Mammary epithelial cell (primary cell): ENCODE results near the gene ZNF580.

ENCODE experiments used
- EZH2 ChIP-seq: IDR thresholded peaks from 2 replicates; pipeline ENCODE4 v1.6.1; 2012; ENCODE audit warnings: low read length, inconsistent platforms, borderline replicate concordance
- TF ChIP-seq, protein P1 (sequence below), 2 donors: IDR thresholded peaks in 1 of 2; conservative IDR thresholded peaks in 1 of 2; 2 replicates each; pipeline ENCODE4 v1.5.1; 2011 to 2012; ENCODE audit warnings: inconsistent platforms in 2 of 2, low read length in 2 of 2, mild to moderate bottlenecking in 2 of 2, control low read depth in 1 of 2, low read depth in 1 of 2; ENCODE audit not compliant: insufficient read depth in 1 of 2; ENCODE audit errors: extremely low read depth in 1 of 2

DNA sequence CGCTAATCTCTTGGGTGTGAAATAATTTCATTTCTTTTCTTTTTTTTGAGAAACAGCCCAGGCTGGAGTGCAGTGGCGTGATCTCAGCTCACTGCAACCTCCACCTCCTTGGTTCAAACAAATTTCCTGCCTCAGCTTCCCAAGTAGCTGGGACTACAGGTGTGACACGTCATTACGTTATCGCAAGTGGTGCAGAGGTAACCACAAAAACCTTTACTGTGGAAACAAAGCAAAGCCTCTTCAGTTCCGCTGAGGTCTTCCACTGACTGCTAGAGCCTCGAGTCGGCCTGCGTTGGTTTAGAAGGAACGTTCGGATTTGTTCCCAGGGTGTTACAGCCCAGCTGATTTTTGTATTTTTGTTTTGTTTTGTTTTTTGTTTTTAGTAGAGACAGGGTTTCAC lies 14.5 kb upstream of the ZNF580 start:
- TF ChIP-seq, protein P1, sequence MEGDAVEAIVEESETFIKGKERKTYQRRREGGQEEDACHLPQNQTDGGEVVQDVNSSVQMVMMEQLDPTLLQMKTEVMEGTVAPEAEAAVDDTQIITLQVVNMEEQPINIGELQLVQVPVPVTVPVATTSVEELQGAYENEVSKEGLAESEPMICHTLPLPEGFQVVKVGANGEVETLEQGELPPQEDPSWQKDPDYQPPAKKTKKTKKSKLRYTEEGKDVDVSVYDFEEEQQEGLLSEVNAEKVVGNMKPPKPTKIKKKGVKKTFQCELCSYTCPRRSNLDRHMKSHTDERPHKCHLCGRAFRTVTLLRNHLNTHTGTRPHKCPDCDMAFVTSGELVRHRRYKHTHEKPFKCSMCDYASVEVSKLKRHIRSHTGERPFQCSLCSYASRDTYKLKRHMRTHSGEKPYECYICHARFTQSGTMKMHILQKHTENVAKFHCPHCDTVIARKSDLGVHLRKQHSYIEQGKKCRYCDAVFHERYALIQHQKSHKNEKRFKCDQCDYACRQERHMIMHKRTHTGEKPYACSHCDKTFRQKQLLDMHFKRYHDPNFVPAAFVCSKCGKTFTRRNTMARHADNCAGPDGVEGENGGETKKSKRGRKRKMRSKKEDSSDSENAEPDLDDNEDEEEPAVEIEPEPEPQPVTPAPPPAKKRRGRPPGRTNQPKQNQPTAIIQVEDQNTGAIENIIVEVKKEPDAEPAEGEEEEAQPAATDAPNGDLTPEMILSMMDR (conservative IDR thresholded peaks at IDR 0.05 in 1 of 2, IDR thresholded peaks at IDR 0.05 in 1 of 2; ENCODE audit: extremely low read depth in 1 of 2, insufficient read depth in 1 of 2, low read depth in 1 of 2, low read length in 2 of 2) = no peak
- no peak for TF ChIP-seq EZH2
